Measurements from ENCODE around the gene FMOD.

DNA sequence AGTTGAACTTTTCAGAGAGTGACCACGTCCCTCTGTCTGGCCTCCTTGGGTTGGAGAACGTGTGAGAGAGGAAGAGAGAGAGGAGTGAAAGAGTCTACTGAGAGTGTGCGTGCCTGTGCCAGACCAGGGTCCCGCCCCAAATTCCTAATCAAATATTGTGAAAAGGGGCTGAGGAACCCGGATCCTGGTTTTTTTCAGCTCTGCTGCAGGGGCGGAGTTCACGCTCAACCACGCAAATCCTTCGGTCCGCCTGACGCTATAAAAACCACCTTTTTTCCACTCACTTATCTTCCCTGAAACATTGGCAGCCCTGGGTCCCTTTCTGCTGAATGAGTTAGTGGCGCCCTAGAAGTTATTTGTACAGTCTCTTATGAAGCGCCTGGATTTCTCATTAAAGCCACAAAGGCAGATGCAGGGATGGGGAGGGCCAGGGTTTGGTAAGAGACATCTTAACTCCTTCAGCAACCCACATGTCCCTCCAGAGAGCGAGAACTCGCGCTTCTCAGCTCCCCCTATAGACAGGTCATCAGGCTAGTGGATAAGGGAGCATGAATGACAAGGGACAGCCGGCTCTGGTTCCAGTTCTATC is at the start of gene FMOD:
- TF ChIP-seq, protein P1, sequence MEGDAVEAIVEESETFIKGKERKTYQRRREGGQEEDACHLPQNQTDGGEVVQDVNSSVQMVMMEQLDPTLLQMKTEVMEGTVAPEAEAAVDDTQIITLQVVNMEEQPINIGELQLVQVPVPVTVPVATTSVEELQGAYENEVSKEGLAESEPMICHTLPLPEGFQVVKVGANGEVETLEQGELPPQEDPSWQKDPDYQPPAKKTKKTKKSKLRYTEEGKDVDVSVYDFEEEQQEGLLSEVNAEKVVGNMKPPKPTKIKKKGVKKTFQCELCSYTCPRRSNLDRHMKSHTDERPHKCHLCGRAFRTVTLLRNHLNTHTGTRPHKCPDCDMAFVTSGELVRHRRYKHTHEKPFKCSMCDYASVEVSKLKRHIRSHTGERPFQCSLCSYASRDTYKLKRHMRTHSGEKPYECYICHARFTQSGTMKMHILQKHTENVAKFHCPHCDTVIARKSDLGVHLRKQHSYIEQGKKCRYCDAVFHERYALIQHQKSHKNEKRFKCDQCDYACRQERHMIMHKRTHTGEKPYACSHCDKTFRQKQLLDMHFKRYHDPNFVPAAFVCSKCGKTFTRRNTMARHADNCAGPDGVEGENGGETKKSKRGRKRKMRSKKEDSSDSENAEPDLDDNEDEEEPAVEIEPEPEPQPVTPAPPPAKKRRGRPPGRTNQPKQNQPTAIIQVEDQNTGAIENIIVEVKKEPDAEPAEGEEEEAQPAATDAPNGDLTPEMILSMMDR (conservative IDR thresholded peaks at IDR 0.05), result no peak
- TF ChIP-seq ZFX (IDR thresholded peaks at IDR 0.05), result no peak
